Measurements from ENCODE around the gene SIAH1.
"Not testable (repeated sequence)": the region's sequence is repeated elsewhere in the genome, so short reads cannot be mapped to it uniquely, and the experiment has no call there.

Gene SIAH1

GRCh38 chr16:48383009-48383876 lies 2.0 kb downstream of the SIAH1 start:
- Mint-ChIP-seq H3K4me3 (peak overlapping the region; percentile 84 to 88), H3K36me3 (peaks cover 4 to 16% of the 10 kb centered on the region in 2 donors), H3K4me1 (peaks cover 37 to 51% of the 10 kb centered on the region in 2 donors), H3K27ac (peak overlapping the region; percentile 90), H3K27me3 (no peaks in the 10 kb centered on the region), H3K9me3 (no peaks in the 10 kb centered on the region)
- ATAC-seq (replicated peaks) (no peak), DNase-seq (no peak)

GRCh38 chr16:48382131-48382530 lies 3.1 kb downstream of the SIAH1 start:
- Mint-ChIP-seq H3K36me3 (peaks cover 4 to 16% of the 10 kb centered on the region in 2 donors), H3K27ac (no peak overlapping the region)
- ATAC-seq (replicated peaks) = no peak

GRCh38 chr16:48381201-48381600 lies 4.0 kb downstream of the SIAH1 start:
- ATAC-seq (replicated peaks) = no peak
- H3K27me3 Mint-ChIP-seq = no peaks in the 10 kb centered on the region
- H3K4me3 Mint-ChIP-seq = no peak overlapping the region
- no peak for DNase-seq
- H3K4me1 Mint-ChIP-seq = peaks cover 41 to 65% of the 10 kb centered on the region in 2 donors
- peaks cover 4 to 16% of the 10 kb centered on the region in 2 donors for H3K36me3 Mint-ChIP-seq
- no peaks in the 10 kb centered on the region for H3K9me3 Mint-ChIP-seq
- no peak overlapping the region for H3K27ac Mint-ChIP-seq

More at GRCh38 chr16:48382131-48382530, 3.1 kb downstream of the SIAH1 start:
- no peak overlapping the region for H3K4me3 Mint-ChIP-seq
- no peak for DNase-seq
- no peaks in the 10 kb centered on the region for H3K9me3 Mint-ChIP-seq
- no peaks in the 10 kb centered on the region for H3K27me3 Mint-ChIP-seq
- peaks cover 39 to 58% of the 10 kb centered on the region in 2 donors for H3K4me1 Mint-ChIP-seq

- ATAC-seq (replicated peaks) = no peak
- H3K27ac Mint-ChIP-seq = no peak overlapping the region
These were observed 6.4 kb downstream of the SIAH1 start for GRCh38 chr16:48378836-48379235.

GRCh38 chr16:48378276-48378675 lies 6.9 kb downstream of the SIAH1 start:
- Mint-ChIP-seq H3K4me1 (peaks cover 34 to 57% of the 10 kb centered on the region in 2 donors), H3K4me3 (no peak overlapping the region), H3K27me3 (no peaks in the 10 kb centered on the region), H3K9me3 (no peaks in the 10 kb centered on the region), H3K27ac (no peak overlapping the region), H3K36me3 (peaks cover 2 to 14% of the 10 kb centered on the region in 2 donors)
- ATAC-seq (replicated peaks) (no peak), DNase-seq (no peak)

More at GRCh38 chr16:48378836-48379235, 6.4 kb downstream of the SIAH1 start:
- Mint-ChIP-seq H3K4me3 (peak overlapping the region in 1 of 2 donors; percentile 9), H3K4me1 (peaks cover 40 to 62% of the 10 kb centered on the region in 2 donors), H3K9me3 (no peaks in the 10 kb centered on the region), H3K36me3 (peaks cover 2 to 16% of the 10 kb centered on the region in 2 donors), H3K27me3 (no peaks in the 10 kb centered on the region)
- no peak for DNase-seq

- H3K27me3 Mint-ChIP-seq; DNase-seq; H3K4me3 Mint-ChIP-seq; H3K27ac Mint-ChIP-seq; H3K9me3 Mint-ChIP-seq; ATAC-seq (replicated peaks): not testable (repeated sequence)
- H3K36me3 Mint-ChIP-seq = peaks cover 2 to 12% of the 10 kb centered on the region in 2 donors
- peaks cover 33 to 52% of the 10 kb centered on the region in 2 donors for H3K4me1 Mint-ChIP-seq
These were observed 7.9 kb downstream of the SIAH1 start for GRCh38 chr16:48377301-48377700.

- Mint-ChIP-seq H3K27me3 (no peaks in the 10 kb centered on the region), H3K36me3 (no peaks in the 10 kb centered on the region), H3K27ac (no peak overlapping the region), H3K4me3 (no peak overlapping the region), H3K9me3 (no peaks in the 10 kb centered on the region), H3K4me1 (peaks cover 18 to 24% of the 10 kb centered on the region in 2 donors)
- DNase-seq (no peak), ATAC-seq (replicated peaks) (no peak)
These were observed 11.0 kb downstream of the SIAH1 start for GRCh38 chr16:48374255-48374654.

GRCh38 chr16:48373258-48374029 lies 11.8 kb downstream of the SIAH1 start:
- H3K27me3 Mint-ChIP-seq = no peaks in the 10 kb centered on the region
- H3K36me3 Mint-ChIP-seq = no peaks in the 10 kb centered on the region
- ATAC-seq (replicated peaks) = no peak

GRCh38 chr16:48372744-48373143 lies 12.5 kb downstream of the SIAH1 start:
- Mint-ChIP-seq H3K36me3 (no peaks in the 10 kb centered on the region), H3K4me1 (peaks cover 8 to 16% of the 10 kb centered on the region in 2 donors), H3K27ac (no peak overlapping the region), H3K9me3 (no peaks in the 10 kb centered on the region), H3K4me3 (no peak overlapping the region), H3K27me3 (no peaks in the 10 kb centered on the region)
- ATAC-seq (replicated peaks) (no peak), DNase-seq (no peak)

More at GRCh38 chr16:48373258-48374029, 11.8 kb downstream of the SIAH1 start:
- no peak overlapping the region for H3K4me3 Mint-ChIP-seq
- H3K9me3 Mint-ChIP-seq = no peaks in the 10 kb centered on the region
- DNase-seq = no peak
- H3K4me1 Mint-ChIP-seq = peaks cover 10 to 16% of the 10 kb centered on the region in 2 donors
- H3K27ac Mint-ChIP-seq = no peak overlapping the region

GRCh38 chr16:48371393-48371780 lies 13.8 kb downstream of the SIAH1 start:
- Mint-ChIP-seq H3K27me3 (no peaks in the 10 kb centered on the region), H3K36me3 (no peaks in the 10 kb centered on the region), H3K27ac (no peak overlapping the region), H3K4me3 (no peak overlapping the region), H3K9me3 (no peaks in the 10 kb centered on the region), H3K4me1 (peaks cover 12 to 19% of the 10 kb centered on the region in 2 donors)
- ATAC-seq (replicated peaks) (no peak), DNase-seq (no peak)

- H3K9me3 Mint-ChIP-seq; H3K27ac Mint-ChIP-seq; ATAC-seq (replicated peaks); H3K4me3 Mint-ChIP-seq; H3K36me3 Mint-ChIP-seq; DNase-seq; H3K27me3 Mint-ChIP-seq: not testable (repeated sequence)
- H3K4me1 Mint-ChIP-seq = peaks cover 15 to 23% of the 10 kb centered on the region in 2 donors
These were observed 14.4 kb downstream of the SIAH1 start for GRCh38 chr16:48370668-48371392.

- no peak for DNase-seq
- H3K27ac Mint-ChIP-seq = no peak overlapping the region
- no peak overlapping the region for H3K4me3 Mint-ChIP-seq
- no peaks in the 10 kb centered on the region for H3K27me3 Mint-ChIP-seq
- H3K4me1 Mint-ChIP-seq = peaks cover 20 to 29% of the 10 kb centered on the region in 2 donors
- no peaks in the 10 kb centered on the region for H3K9me3 Mint-ChIP-seq
- no peak for ATAC-seq (replicated peaks)
- no peaks in the 10 kb centered on the region for H3K36me3 Mint-ChIP-seq
These were observed 15.0 kb downstream of the SIAH1 start for GRCh38 chr16:48370229-48370628.

- Mint-ChIP-seq H3K4me1 (peaks cover 24 to 34% of the 10 kb centered on the region in 2 donors), H3K4me3 (no peak overlapping the region), H3K9me3 (no peaks in the 10 kb centered on the region), H3K27ac (no peak overlapping the region), H3K36me3 (no peaks in the 10 kb centered on the region), H3K27me3 (no peaks in the 10 kb centered on the region)
- DNase-seq (no peak), ATAC-seq (replicated peaks) (no peak)
These were observed 15.4 kb downstream of the SIAH1 start for GRCh38 chr16:48369765-48370164.

GRCh38 chr16:48367441-48368049 lies 17.7 kb downstream of the SIAH1 start:
- DNase-seq (no peak), ATAC-seq (replicated peaks) (no peak)
- H3K4me3 Mint-ChIP-seq = no peak overlapping the region
- H3K27ac Mint-ChIP-seq = no peak overlapping the region
- no peaks in the 10 kb centered on the region for H3K27me3 Mint-ChIP-seq
- H3K4me1 Mint-ChIP-seq = peaks cover 29 to 47% of the 10 kb centered on the region in 2 donors
- no peaks in the 10 kb centered on the region for H3K36me3 Mint-ChIP-seq
- H3K9me3 Mint-ChIP-seq = no peaks in the 10 kb centered on the region

All from stimulated activated naive B cell treated with anti-CD40 and anti-IgM and Interleukin-4, amounts not matched to agents 10 μg/mL and 1 μg/mL and 100 μg/mL, for 72 hours (primary cell).